HT-29 (cell line): ENCODE results near the gene SAPCD2. TPM values are rescaled to one million over a fixed set of nuclear protein-coding genes. Genes with fewer than 3 reads are reported as not detected.
A peak's percentile ranks its signal among the peaks of the same experiment; 100 is the strongest.
"Not testable (repeated sequence)": the region's sequence is repeated elsewhere in the genome, so short reads cannot be mapped to it uniquely, and the experiment has no call there.

Experiments used
- DNase-seq: peaks from one replicate; pipeline ENCODE4 v3.0.0-alpha.2; 2015; ENCODE audit warnings: low spot score
- total RNA-seq: library from RNA; depleted of rRNA; stranded (reverse); fragments of >200 nt; shearing (Covaris generic); gene quantifications from 2 replicates; pipeline ENCODE4 v1.2.3, GENCODE V29; 2014

Gene SAPCD2
- total RNA-seq, 1 experiment from 2014 or later, result 217 TPM

DNA sequence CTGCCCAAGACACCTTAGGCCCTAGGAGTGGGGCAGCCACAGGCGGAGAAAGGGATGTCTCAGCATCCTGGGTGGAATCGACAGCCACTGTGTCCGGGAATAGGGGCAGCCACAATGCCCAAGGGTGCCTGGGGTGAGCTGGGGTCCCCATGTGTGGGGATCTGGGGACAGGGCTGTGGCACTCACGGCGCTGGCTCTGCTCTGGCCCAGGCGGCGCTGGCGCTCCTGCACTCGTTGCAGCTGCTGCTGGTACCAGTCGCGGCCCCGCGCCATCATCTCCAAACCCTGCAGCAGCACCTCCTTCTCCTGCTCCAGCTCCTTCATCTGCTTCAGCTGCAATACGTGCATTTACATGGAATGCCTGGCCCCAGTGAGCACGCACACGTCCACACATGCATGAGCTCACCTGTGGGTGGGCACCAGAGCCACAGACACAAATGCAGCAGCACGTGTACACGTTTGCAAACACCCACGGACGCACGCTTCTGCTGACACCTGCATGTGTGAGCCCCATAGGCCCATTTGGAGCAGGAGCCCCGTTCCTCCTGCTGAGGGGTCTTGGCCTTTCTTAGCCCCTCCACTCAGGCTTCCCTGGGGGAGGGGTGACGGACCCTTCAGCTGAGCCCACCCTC lies 4.9 kb downstream of the SAPCD2 start:
- no peak for DNase-seq

DNA sequence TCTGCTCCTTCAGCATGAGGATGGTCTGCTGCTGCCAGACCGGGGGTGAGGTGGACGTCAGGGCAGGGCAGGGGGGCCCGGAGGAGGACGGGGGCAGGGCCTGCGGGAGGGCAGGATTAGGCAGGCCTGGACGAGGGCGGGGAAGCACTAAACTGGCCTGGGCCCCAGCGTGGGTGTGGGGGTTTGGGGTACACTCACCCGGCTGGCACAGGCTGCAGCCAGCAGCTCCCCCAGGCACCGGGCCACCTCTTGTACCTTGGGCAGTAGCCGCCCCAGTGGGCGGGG lies 5.5 kb downstream of the SAPCD2 start:
- DNase-seq, result no peak

DNA sequence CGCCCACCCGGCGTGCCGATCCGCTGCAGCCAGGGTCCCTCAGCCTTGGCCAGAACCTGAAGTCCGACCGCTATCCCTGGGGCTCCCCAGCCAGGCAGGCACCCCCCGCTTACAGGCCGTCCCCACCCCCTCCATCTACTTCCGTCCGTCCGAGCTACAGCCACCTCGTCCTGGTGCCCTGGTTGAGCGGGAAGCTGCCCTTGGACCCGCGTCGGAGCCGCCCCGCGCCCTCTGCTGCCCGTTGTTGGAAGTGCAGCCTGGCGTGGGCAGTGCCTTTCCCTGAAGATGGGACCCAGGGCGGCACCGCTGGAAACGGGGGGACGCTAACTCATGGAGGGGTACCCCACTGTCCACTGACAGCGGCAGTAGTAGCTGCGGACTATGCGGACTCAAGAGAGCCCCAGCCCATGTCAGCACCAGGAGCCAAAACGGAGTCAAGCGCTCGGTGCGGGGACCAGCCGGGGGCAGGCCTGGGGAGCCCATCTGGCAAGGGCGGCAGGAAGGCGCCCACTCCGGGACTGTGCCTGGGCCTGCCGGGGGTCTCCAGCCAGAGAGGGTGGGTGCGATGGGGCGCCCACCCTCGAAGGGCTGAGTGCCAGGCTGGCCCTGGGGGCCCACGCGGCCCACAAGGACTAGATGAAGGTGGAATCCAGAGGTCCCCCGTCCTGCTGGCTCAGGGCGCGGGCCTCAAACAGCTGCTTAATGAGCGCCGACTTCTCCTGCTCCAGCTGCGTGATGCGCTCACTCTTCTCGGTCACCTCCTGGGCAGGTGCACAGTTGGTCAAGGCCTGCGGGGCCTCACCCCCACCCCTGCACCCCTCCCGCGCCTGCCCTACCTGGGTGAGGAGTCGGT lies 6.1 kb downstream of the SAPCD2 start:
- peak; percentile 67 for DNase-seq

DNA sequence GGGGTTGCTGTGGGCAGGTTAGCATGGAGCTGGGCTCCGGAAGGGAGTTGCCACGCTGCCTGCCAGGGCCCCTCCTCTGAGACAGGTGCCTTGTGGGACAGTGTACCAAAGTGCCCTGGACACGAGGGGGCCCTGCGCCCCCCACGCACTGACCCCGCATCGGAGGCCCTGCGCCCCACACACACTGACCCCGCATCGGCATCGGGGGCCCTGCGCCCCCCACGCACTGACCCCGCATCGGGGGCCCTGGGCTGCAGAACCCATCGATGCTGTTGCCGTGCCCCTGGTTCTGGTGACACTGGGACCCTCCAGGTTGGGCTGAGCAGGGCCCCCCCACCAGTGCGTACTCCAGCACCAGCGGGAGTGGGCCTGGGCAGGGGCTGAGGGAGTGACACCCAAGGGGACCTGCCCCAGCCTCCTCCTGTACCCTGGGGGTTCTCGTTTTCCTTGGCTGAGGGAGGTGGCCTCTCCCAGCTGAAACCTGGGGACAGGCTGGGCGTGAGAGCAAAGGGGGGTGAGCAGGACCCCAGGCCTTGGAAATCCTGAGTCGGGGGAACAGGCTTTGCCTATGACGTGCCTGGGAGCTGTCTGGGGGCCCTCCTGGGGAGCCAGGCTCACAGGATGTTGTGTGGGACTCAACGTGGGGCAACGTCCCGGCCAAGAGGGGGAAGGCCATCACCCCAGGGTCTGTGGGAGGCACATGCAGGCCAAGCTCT lies 6.9 kb downstream of the SAPCD2 start:
- no peak for DNase-seq

DNA sequence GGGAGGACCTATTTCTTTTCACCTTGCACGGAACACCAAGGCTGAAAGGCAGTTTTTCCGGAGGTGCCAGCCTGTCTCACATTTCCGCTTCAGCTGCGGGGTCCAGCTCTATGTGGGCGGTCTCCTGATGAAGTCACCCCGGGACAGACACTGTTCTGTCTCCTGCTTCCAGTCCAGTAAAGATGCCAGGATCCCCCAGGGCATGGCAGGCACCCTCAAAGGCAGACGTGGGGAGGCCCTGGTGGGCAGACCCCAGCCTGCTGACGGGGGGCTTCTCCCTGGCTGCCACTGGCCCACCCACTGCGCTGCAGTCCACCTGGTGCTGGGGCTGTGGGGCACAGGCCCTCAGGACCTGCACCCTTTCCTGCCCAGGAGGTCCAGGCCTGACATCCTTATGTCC lies 7.6 kb downstream of the SAPCD2 start:
- DNase-seq, result not testable (repeated sequence)

DNA sequence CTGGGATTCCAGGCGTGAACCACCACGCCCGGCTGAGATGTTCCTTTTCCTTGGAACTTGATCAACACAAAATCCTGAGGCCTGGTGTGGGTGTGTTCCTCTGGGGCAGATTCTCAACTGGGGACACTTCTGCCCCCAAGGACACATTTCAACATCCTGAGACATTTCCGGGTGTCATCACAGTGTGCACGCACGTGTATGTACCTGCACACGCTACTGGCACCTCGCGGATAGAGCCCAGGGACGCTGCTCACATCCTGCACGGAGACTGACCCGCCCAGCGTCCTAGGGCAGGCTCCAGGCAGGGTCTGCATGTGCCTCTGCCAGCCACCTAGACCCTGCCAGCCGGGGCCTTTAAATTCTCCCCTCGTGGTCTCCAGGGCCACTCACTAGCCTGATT lies 8.0 kb downstream of the SAPCD2 start:
- no peak for DNase-seq

DNA sequence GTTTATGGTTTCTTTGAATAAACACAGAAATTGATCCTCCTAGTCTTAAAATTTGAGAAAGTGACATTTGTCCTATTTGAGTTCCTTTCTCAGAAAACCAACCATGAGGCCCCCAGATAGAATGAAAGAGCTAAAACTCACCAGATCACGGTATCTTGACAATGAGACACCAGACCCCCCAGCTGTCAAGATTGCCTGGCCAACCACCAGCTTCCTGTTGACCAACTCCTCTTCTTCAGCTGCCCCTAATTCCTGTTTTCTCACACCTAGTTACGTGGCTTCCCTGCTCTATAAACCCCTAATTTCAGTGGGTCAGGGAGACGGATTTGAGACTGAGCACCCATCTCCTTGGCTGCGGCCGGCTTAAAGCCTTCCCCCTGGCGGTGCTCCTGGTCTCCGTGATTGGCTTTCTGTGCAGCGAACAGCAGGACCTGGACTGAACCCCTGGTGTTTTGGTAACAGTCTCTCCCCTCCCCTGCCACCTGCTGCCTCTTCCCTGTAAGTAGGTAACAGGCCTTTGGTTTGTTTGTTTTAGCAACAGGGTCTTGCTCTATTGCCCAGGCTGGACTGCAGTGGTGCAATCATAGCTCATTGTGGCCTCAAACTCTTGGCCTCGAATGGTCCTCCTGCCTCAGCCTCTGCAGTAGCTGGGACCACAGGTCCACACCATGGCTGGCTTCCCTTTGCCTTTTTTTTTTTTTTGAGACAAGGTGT lies 11.7 kb downstream of the SAPCD2 start:
- no peak for DNase-seq

DNA sequence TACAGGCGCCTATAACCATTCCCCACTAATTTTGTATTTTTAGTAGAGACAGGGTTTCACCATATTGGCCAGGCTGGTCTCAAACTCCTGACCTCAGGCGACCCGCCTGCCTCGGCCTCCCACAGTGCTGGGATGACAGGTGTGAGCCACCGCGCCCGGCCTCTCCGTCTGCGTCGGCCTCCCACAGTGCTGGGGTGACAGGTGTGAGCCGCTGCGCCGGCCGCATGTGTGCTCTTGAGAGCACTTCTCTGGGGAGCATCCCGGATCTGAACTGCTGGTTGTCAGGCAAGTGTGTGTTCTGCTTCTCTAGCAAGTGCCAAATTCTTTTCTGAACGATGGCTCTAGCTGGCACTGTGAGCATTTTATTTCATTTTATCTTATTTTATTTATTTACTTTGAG lies 12.8 kb downstream of the SAPCD2 start:
- DNase-seq, result no peak

DNA sequence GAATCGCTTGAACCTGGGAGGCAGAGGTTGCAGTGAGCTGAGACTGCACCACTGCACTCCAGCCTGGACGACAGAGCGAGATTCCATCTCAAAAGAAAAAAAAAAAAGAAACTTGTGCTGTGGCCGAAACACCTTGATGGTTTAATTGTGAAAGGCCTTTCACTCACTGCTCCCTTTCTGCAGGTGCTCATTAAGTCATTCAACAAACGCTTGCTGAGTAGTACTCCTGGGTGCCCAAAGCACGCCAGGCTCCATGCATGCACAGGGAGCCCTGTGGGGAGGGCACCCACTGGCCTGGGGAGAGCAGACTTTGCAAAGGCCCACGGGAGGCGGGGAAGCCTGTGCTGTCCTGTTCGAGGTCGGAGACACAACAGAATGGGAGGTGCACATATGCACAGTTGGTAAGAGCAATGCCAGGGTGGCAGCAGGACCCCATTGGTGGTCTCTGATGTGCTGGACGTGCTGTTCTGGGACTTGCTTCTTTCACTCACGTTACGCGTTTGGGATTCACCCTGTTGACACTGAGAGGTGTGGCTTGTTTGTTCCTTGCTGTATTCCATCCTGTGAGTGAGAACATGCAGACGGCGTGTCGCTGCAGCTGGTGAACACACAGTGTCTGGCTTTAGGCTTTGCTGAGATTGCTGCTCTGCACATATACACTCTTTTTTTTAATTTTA lies 13.5 kb downstream of the SAPCD2 start:
- no peak for DNase-seq

DNA sequence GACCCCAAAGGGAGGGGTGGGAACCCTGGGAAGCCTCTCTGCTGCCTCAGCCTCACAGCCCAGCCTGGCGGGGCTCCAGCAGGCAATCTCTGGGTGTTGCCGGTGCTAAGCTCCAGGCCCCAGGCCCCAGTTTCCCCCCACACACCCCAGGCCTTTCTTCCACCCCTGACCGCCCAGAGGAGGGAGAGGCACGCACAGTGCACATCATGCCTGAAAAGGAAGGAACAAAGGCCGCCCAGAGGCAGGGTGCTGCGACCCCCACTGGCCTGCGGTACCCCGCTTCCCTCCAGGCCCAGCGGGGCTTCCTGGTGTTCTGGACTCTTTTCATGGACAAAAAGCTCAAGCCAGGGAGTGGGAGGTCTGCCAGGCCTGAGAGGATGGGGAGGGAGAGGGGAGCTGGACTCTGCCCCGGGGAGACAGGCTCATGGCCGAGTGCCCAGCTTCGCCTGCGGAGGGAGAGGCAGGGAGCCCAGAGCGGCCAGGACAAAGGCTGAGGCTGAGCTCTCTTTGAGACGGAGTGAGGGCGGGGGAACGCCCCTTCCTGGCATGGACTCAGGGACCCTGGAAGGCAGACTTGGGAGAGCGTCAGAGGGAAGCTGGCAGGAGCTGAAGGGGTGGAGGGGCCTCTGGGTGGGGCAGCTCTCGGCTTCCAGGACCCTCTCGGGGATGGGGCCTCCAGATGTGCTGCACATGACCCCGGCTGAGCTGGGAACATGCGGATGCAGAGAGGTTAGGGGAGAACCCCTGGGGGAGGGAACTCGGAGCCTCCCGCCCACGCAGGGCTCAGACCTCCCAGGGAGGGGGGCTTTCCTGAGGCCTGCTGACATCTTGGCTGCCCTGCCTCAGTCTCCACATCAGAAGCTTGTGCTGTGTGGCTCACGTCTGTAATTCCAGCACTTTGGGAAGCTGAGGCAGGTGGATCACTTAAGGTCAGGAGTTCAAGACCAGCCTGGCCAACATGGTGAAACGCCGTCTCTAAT lies 14.7 kb downstream of the SAPCD2 start:
- peak; percentile 72 for DNase-seq

DNA sequence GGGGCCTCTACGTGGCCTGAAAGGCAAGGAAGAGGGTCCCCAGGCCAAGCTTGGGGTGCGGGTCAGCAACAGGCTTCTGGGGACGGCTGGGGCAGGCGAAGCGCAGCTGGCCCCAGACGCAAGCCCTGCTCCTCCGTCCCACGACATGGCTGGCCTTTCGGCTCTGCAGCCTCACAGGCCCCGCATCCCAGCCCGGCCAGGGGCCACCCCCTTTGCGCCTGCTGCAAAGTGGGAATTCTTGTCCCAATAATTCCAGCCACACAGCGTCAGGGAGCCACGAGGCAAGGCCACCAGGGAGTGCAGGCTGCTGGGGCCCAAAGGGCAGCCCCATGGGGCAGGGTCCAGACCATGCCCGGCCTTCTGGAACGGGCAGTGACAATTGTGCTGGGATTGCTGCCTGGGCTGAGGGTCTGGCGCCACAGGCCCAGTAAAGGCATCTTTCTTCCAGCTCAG lies 15.4 kb downstream of the SAPCD2 start:
- DNase-seq, result no peak

DNA sequence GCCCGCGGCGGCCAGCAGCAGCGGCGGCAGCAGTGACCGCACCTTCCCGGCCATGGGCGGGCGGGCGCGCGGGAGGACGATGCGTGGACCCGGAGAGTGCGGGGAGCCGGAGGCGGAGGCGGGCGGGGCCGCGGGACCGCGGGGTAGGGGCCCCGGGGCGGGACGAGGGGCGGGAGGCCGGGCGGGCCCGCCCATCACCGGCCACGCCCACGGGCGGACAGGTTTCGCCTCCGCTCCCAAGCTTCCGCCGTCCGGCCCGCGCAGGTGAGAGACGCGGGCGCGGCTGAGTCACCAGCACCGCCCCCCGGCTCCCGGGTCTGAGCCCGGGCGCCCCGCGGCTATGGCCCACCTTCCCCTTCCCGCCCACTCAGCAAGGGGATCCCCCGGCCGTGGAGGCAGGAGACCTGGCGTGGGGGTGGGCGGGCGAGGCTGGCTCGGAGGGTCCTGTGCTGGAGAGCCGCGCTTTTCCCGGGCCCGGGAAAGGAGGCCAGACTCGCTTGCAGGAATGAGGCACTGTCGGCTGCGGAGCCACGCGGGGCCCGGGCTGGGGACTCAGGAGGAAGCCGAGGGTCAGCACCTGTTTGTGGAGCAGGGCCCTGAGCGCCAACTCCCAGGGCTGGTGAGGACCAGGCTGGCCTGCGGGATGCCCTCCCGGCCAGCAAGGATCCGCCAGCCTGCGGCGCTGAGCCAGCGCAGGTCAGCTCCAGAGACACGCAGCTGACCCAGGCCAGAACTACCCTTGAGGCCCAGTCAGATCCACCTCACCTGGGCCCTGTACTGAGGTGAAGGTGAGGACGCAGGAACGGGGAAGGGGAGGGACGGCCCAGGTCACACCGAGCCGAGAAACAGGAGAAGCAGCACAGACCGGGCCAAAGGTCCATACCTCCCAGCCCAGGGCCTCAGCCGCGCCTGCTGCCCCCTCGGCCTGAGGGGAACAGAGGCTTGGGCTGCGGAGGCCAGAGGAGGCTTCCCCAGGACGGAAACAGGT lies 16.1 kb downstream of the SAPCD2 start, which contains the start of gene ENTPD2:
Gene ENTPD2 (minus strand): TSS at position 118 of the 988 bp plus-strand sequence. CDS start 64 bp downstream, at position 54.
- peak; percentile 82 for DNase-seq

DNA sequence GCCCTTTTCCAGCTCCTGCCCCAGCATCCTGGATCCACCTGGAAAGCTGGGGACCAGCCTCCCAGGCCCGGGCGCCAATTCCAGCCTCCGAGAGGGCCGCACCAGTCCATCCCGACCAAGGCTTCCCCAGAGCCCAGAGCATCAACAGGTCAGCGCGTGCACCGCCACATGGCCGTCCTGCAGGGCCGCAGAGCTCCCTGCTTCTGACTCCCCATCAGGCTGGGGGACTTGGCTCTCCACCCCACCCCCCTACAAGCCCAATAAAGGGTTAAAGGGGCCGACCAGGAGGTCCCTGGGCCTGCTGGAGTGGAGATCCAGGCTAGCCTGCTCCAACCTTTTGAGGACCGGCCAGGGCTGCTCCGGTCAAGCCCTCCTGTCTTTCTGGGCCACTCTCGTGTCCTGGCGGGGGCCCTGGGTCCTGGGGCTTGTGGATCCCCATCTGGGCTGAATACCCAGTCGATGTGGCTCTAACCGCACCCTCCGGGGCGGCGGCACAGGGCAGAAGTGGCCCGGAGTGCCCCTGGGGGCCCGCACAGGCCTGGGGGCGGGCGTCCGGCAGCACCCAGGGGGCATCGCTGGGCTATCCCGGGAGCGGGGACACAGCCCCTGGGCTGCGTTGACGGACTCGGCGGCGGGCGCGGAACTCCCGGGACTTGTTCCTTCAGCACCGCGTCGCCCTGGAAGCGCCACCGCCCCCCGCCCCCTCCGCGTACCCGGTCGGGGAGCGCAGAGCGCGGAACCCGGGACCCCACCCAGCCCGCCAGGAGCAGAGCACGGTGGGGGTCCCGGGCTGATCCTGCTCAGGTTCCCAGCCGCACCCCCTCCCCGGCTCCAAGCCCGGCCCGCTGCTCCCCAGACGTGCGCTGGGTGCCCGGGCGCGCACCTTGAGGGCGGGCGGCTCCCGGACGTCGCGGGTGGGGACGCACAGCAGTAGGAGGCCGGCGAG lies 17.1 kb downstream of the SAPCD2 start:
- DNase-seq, result no peak

DNA sequence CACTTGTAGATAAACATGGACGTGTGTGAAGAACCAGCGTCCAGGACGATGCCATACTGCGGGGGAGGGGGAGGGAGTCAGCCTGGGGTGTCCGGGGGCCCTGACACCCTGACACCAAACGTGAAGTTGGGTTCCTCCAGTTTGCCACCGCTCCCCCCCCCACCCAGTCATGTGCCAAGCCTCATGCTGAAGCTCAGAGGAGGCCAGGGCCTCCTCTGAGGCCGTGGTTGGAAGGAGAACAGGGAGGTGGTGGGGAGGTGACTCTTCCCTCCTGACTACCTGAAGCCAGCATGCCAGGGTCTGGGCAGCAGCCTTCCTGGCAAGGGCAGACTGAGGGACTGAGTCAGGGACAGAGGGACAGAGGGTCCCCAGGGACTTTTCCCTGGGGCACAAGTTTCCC lies 18.1 kb downstream of the SAPCD2 start:
- no peak for DNase-seq

DNA sequence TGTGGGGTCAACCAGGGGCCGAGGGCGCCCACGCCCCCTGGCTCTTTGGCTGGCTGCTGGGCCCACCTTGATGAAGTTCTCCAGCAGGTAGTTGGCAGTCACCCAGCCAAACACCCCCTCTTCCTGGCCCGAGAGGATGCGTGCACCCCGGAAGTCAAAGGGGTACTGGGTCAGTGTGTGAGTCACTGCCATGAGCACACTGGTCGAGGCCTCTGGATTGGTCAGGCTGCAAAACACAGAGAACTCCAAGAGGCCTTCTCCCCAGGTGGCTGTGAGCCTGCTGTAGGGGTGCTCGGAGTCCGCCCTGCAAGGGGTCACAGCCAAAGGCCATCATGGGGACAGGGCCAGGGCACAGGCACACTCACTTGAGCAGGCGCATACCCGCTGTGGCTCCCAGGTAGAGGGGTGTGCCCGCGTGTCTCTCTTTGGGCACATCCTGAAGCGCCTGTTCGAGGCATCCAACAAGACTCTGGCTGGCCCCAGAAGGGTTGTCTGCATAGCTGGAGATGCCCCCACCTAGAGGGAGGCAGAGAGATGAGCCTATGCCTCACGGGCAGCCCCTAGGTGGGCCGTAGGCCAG lies 19.1 kb downstream of the SAPCD2 start:
- no peak for DNase-seq

DNA sequence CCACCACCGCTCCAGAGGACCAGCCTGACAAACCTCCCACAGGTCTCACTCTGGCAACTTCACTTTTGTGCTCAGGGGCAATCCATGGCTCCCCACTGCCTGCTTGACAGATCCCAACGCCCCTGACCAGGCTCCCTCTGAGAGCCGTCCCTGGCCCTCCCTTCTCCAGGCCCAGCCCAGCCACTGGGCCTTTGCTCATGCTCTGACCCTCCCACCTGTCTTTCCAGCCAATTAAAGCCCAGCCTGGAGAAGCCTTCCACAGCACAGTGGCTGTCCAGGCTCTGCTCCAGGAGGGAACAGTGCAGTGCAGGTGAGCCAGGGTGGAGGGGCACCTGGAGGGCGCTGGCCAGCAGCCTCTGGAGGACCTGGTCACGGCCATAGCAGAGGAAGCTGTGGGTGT lies 19.8 kb downstream of the SAPCD2 start:
- DNase-seq, result no peak
